Epithelial cell of esophagus (primary cell): ENCODE measurements around the gene C12orf76.
A peak's percentile ranks its signal among the peaks of the same experiment; 100 is the strongest.

Experiments used
- DNase-seq: peaks from one replicate; pipeline ENCODE4 v3.0.0; 2010; ENCODE audit warnings: low read depth
- H3K4me3 ChIP-seq: 2 replicates; pipeline ENCODE4 v1.5.1; 2011; ENCODE audit warnings: mild to moderate bottlenecking, low read length, control low read depth
- TF ChIP-seq, protein P1 (sequence below): IDR thresholded peaks from 2 replicates; pipeline ENCODE4 v1.5.1; 2011; ENCODE audit warnings: low read depth, mild to moderate bottlenecking, low read length, control low read depth, inconsistent platforms; ENCODE audit not compliant: insufficient read depth; ENCODE audit errors: missing control alignments

Gene C12orf76

DNA sequence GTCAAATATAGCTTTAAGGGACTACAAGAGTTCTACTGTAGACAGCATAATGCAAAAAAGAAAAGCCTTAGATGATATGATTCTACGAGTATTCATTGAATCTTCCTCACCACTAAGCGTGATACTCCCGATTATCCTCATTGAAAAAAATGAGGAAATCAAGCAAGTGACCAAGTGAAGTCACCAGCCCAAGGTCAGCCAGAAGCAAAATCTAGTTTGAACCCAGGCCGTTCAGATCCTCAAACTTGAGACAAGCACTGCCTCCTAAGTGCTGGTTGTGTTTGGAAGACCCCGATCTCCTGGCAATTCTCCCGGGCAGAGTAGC is 53.0 kb downstream of the C12orf76 start:
- H3K4me3 ChIP-seq, result peak overlapping the region; percentile 88
- no peak for DNase-seq
- TF ChIP-seq, protein P1, sequence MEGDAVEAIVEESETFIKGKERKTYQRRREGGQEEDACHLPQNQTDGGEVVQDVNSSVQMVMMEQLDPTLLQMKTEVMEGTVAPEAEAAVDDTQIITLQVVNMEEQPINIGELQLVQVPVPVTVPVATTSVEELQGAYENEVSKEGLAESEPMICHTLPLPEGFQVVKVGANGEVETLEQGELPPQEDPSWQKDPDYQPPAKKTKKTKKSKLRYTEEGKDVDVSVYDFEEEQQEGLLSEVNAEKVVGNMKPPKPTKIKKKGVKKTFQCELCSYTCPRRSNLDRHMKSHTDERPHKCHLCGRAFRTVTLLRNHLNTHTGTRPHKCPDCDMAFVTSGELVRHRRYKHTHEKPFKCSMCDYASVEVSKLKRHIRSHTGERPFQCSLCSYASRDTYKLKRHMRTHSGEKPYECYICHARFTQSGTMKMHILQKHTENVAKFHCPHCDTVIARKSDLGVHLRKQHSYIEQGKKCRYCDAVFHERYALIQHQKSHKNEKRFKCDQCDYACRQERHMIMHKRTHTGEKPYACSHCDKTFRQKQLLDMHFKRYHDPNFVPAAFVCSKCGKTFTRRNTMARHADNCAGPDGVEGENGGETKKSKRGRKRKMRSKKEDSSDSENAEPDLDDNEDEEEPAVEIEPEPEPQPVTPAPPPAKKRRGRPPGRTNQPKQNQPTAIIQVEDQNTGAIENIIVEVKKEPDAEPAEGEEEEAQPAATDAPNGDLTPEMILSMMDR, result no peak

DNA sequence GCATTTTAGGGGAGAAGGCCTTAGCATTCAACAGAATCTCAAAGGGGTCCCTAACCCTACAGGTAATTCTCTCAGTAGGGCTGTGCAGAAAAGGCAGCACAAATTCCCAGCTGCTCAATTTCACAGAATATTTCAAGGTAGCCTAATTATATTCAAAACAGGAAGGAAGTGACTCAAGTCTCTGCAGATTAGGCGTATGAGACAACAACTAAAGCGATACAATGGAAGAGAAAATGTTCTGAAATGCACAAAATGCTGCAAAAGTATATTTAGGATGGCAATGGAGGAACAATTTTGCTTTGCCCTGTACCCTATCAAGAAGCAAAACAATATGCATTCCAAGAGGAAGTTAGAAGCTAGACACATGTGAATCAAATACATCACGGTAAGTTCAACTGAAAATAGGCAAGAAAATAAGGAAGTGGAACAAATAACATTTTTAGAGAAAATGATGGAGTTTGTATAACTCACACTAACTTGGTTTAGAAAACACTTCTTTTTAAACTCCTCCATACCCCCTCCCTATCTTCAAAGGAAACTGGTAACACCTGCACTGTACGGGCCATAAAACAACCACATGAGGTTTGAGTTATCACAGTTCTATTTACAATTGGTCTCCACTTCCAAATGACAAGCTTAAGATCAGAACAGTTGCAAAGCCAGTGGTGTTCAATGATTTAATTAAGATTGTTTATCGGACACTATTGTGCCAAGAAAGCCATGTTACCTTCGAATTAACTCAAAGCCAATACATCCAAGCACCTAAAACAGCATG is 53.7 kb downstream of the C12orf76 start:
- peak overlapping the region; percentile 88 for H3K4me3 ChIP-seq
- peak; percentile 22 for DNase-seq
- TF ChIP-seq, protein P1, result no peak

DNA sequence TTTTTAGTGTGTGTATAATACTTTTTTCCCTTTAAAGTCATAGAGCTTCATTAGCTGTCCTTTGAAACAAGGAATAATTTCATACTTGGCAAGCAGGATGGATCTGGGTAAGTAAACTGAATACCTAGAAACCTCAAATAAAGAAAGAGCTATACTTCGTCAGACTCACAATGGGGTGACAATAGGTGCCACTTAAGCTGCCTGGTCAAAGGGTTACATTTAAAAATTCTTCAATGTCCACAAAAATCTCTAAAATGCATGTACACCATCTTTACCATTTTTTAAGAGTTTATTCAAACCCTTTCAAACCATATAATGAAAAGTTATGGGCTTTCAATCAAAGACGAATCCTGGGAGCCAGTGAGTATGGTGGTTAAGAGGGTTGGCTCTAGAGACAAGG is 55.2 kb downstream of the C12orf76 start:
- H3K4me3 ChIP-seq, result no peak overlapping the region
- no peak for DNase-seq
- TF ChIP-seq, protein P1, result no peak

DNA sequence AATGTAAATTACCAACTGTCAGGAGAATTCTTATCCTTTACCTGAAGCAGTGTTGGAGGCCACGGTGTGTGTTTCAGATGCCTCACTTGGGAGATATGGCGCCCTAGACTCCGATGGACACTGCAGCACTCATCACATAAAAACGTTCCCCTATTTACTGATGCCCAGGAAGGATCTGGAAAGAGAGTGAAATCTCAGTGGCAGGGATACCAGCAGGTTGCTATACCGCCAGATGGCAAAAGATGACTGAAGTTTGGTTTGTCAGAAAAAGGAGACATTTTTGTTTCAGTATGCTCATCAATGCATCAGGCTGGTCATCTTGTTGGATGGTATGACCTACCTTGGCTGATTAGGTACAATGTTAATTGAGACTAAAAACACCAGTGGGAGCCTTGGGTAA is 56.7 kb downstream of the C12orf76 start:
- DNase-seq, result no peak
- H3K4me3 ChIP-seq, result no peak overlapping the region
- TF ChIP-seq, protein P1, result no peak
